TTC549 (cell line): ENCODE results near the gene ESM1.
"Not testable (repeated sequence)": the region's sequence is repeated elsewhere in the genome, so short reads cannot be mapped to it uniquely, and the experiment has no call there.

Experiments used
- FAIRE-seq: peaks from 2 replicates; lab custom pipeline; 2012; peaks lifted over from hg19 to GRCh38; lab: Jason Lieb, UNC

The ESM1 gene

GRCh38 chr5:54985301-54986268 lies at the start of gene ESM1:
Gene ESM1, minus strand, starts transcription at chr5:54985593. Its CDS starts 76 bp downstream, at chr5:54985517.
- no peak for FAIRE-seq

- no peak for FAIRE-seq
These were observed 48.2 kb upstream of the ESM1 start for GRCh38 chr5:55033568-55033967.

- FAIRE-seq, result no peak
These were observed 46.1 kb upstream of the ESM1 start for GRCh38 chr5:55031492-55031891.

DNA sequence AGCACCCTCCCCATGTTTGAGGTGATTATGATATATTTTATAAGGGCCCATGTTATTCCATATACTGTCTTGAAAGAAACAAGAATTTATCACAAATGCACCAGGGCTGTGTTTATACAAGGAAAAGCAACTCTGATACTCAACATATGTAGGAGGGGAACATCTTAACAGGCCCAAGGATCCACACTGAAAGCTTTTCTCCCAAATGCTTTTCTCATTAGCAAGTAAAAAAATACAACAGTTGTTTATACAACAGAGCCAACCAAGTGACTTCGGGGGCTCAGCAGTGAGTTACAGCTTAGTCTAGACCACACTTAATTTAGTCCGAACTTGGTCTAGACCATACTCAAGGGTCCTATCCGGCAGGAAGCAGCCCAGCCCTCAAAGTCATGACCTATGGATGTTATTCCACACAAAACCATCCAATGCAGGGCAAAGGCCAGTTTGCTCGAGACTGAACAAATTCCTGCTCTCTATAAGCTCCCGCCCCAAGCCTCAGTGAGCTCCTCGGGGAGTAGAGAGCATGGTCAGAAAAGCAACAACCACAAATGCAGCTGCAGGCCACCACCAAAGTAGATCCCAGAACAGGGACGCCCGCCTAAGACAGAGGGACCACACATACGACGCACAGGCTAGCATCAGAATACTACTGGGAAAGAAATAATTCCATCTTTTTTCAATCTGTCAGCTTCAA lies 45.4 kb upstream of the ESM1 start:
- no peak for FAIRE-seq

DNA sequence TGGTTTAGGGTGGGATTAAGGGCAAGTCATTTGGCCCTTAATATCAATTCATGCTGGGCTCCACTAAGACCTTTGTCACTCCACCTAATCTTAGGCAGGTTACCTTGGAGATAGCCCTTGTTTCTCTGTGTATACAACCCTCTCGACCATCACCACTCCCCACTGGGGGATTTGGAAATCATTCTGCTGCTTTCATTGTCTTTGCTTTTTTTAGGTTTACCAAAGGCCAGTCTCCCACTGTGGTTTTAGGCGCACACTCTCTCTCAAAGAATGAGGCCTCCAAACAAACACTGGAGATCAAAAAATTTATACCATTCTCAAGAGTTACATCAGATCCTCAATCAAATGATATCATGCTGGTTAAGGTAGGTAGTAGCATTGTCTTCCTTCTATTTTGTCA lies 44.8 kb upstream of the ESM1 start:
- no peak for FAIRE-seq

GRCh38 chr5:55027595-55027994 lies 42.2 kb upstream of the ESM1 start:
- no peak for FAIRE-seq

GRCh38 chr5:55022450-55022849 lies 37.1 kb upstream of the ESM1 start:
- no peak for FAIRE-seq

- FAIRE-seq, result no peak
These were observed 36.4 kb upstream of the ESM1 start for GRCh38 chr5:55021821-55022220.

DNA sequence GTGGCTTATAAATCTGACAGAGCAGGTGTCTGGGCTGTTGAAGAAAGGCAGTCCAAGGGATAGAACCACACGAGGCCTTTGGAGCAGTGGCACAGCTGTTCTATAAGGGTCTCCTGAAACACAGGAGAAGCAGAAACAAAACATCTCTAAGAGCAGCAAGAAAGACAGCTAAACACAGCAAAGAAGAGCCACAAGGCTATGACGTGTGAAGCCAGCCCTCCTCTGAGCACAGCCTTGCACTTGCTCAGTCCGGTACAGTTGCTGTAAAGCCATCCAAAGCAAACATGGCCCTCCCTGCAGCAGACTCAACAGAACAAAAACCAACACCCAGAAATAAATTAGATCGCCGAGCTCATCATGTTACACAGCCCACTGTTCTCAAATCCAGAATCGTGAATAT lies 36.0 kb upstream of the ESM1 start:
- no peak for FAIRE-seq

- FAIRE-seq, result not testable (repeated sequence)
These were observed 24.8 kb upstream of the ESM1 start for GRCh38 chr5:55010149-55010548.

DNA sequence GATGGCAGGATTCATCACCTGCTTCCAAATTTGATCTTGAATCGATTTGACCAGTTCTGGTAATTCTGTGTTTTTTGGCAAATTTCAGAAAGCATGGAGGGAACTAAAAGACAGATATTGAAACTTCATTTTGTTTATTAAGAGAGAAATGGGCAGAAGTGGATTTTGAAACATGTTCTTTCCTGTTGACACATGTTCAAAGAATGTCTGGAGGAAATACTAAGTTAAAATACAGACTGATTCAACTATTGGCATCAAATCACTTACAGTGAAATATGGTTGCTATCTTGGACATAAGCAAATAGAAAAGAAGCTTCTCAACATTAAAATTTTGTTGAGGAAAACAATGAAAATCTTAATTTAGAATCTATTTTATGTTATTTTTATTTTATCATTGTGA lies 19.3 kb upstream of the ESM1 start:
- FAIRE-seq, result no peak

- no peak for FAIRE-seq
These were observed 18.2 kb upstream of the ESM1 start for GRCh38 chr5:55003432-55004065.

DNA sequence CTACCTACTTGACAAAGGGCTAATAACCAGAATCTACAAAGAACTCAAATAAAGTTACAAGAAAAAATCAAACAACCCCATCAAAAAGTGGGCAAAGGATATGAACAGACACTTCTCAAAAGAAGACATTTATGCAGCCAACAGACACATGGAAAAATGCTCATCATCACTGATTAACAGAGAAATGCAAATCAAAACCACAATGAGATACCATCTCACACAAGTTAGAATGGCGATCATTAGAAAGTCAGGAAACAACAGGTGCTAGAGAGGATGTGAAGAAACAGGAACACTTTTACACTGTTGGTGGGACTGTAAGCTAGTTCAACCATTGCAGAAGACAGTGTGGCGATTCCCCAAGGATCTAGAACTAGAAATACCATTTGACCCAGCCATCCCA lies 16.8 kb upstream of the ESM1 start:
- not testable (repeated sequence) for FAIRE-seq

- FAIRE-seq, result no peak
These were observed 11.7 kb upstream of the ESM1 start for GRCh38 chr5:54997081-54997480.

GRCh38 chr5:54996466-54996865 lies 11.1 kb upstream of the ESM1 start:
- FAIRE-seq, result no peak

- FAIRE-seq, result no peak
These were observed 9.8 kb upstream of the ESM1 start for GRCh38 chr5:54995168-54995567.

DNA sequence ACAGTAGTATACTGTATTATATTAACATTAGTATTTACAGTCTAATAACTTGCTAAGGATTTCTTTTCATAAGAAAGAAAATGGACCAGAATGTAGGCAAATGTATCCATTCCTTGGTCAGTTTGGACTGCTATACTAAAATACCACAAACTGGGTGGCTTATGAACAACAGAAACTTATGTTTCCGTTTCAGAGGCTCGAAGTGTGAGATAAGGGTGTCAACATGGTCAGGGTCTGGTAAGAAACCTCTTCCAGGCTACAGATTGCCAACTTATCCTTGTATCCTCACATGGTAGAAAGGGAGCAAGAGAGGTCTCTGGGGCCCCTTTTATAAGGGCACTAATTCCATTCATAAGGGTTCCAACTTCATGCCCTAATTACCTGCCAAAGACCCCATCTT lies 9.2 kb upstream of the ESM1 start:
- FAIRE-seq, result no peak

DNA sequence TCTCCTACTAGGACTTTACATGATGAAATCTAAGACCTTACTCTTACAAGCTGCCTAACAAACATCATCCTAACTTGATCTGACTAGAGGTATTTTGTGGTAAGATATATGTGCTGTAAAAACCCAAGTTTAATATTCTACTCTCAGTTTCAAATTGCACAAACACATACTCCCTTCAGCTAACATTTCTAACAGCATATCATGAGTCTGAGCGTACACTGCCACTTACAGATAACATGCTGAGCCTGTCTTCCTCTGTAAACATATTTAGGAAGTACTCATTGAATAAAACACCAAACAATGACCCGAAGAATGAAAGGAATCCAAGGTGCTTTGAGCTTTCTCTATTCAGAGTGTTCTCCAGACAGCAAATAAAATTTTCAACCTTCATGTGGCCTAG lies 7.9 kb upstream of the ESM1 start:
- FAIRE-seq, result no peak

- FAIRE-seq, result no peak
These were observed 6.0 kb upstream of the ESM1 start for GRCh38 chr5:54991416-54991815.

- FAIRE-seq, result no peak
These were observed 5.5 kb upstream of the ESM1 start for GRCh38 chr5:54990841-54991258.

DNA sequence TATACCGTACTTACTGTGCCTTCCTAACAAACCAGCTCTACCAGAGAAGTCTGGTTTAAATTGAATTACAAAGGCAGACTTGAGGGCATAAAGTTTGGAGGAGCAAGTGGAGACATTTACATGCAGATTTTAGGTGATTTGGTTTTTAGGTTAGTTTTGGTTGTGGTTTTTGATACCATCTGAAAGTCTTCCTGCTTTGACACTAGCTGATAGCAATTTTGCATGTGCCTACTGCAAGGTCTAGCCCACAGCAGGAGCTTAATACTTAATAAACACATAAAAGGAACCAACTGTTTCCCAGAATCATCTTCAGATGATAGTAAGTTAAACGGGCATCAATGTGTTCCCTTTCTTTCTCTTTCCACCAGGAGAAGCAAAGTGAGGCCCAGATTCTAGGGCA lies 3.4 kb upstream of the ESM1 start:
- no peak for FAIRE-seq

- no peak for FAIRE-seq
These were observed 2.8 kb upstream of the ESM1 start for GRCh38 chr5:54988218-54988617.

DNA sequence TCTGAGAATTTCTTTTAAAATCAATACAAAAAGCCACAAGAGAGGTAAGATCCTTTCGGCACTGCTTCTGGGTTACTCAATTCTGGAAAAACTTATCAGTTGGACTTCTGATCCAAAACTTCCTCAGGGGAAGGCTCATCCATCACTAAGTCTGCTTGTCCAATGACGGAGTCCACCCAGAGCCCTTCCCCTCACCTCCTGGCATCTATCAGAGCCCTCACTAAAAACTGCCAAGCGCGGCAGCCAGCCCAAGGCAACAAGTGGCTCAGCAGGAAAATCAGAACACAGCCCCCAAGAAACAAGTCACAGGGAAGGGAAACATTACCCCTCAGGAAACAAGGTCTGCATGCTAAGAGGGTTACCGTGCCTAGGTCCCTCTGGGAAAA lies 869 bp upstream of the ESM1 start:
- no peak for FAIRE-seq
